ENCODE measurements around the gene MAMLD1. TPM values are rescaled to one million over a fixed set of nuclear protein-coding genes. Genes with fewer than 3 reads are reported as not detected.

The MAMLD1 gene
- total RNA-seq, 4 donors from 2014 or later: 2.2 to 7.3 (median 3.9) TPM

- Histone ChIP-seq H3K4me3 (no peak overlapping the region), H3K4me1 (no peaks in the 10 kb centered on the region), H3K36me3 (no peaks in the 10 kb centered on the region), H3K27ac (no peak overlapping the region), H3K27me3 (no peaks in the 10 kb centered on the region), H3K9me3 (no peaks in the 10 kb centered on the region)
- ATAC-seq: no peak
- TF ChIP-seq POLR2A (IDR thresholded peaks at IDR 0.05) (no peak), POLR2AphosphoS5 (IDR thresholded peaks at IDR 0.05) (no peak), CTCF (IDR thresholded peaks at IDR 0.05) (no peak), EP300 (IDR thresholded peaks at IDR 0.05) (no peak)
- WGBS, 2 donors (ENCODE audit: low coverage in 1 of 2): 73 to 94% methylated on average over 2 of the region's 2 CpGs
These were observed 159.4 kb downstream of the MAMLD1 start for GRCh38 chrX:150522494-150522893.

- no peak for ATAC-seq
- Histone ChIP-seq H3K9me3 (no peaks in the 10 kb centered on the region), H3K4me3 (no peak overlapping the region), H3K27me3 (no peaks in the 10 kb centered on the region), H3K27ac (no peak overlapping the region), H3K4me1 (no peaks in the 10 kb centered on the region), H3K36me3 (no peaks in the 10 kb centered on the region)
- TF ChIP-seq POLR2AphosphoS5 (IDR thresholded peaks at IDR 0.05) (no peak), POLR2A (IDR thresholded peaks at IDR 0.05) (no peak), CTCF (IDR thresholded peaks at IDR 0.05) (no peak), EP300 (IDR thresholded peaks at IDR 0.05) (no peak)
- 60 to 67% methylated on average over 1 to 4 of the region's 10 CpGs for WGBS, 2 donors (ENCODE audit: low coverage in 1 of 2)
These were observed 162.2 kb downstream of the MAMLD1 start for GRCh38 chrX:150525061-150525919.

- H3K36me3 ChIP-seq: no peaks in the 10 kb centered on the region
- no peaks in the 10 kb centered on the region for H3K27me3 ChIP-seq
- TF ChIP-seq EP300 (IDR thresholded peaks at IDR 0.05) (no peak), POLR2AphosphoS5 (IDR thresholded peaks at IDR 0.05) (no peak), CTCF (IDR thresholded peaks at IDR 0.05) (no peak), POLR2A (IDR thresholded peaks at IDR 0.05) (no peak)
- WGBS, 2 donors (ENCODE audit: low coverage in 1 of 2): 59 to 60% methylated on average over 1 to 5 of the region's 7 CpGs
- H3K9me3 ChIP-seq: no peaks in the 10 kb centered on the region
- no peak for ATAC-seq
- H3K4me1 ChIP-seq: no peaks in the 10 kb centered on the region
- H3K27ac ChIP-seq: no peak overlapping the region
- no peak overlapping the region for H3K4me3 ChIP-seq
These were observed 163.6 kb downstream of the MAMLD1 start for GRCh38 chrX:150526692-150527091.

GRCh38 chrX:150527108-150527507, 164.0 kb downstream of the MAMLD1 start:
- no CpG with 5 or more reads among the region's 3 CpGs for WGBS, 2 donors (ENCODE audit: low coverage in 1 of 2)
- H3K36me3 ChIP-seq: no peaks in the 10 kb centered on the region
- no peaks in the 10 kb centered on the region for H3K27me3 ChIP-seq
- no peak for ATAC-seq
- TF ChIP-seq CTCF (IDR thresholded peaks at IDR 0.05) (no peak), POLR2AphosphoS5 (IDR thresholded peaks at IDR 0.05) (no peak), EP300 (IDR thresholded peaks at IDR 0.05) (no peak)
- no peaks in the 10 kb centered on the region for H3K4me1 ChIP-seq
- H3K27ac ChIP-seq: no peak overlapping the region
- no peak overlapping the region for H3K4me3 ChIP-seq
- H3K9me3 ChIP-seq: no peaks in the 10 kb centered on the region

GRCh38 chrX:150529587-150529986, 166.5 kb downstream of the MAMLD1 start:
- H3K27ac ChIP-seq: no peak overlapping the region
- H3K4me1 ChIP-seq: no peaks in the 10 kb centered on the region
- no CpG with 5 or more reads among the region's 3 CpGs for WGBS, 2 donors (ENCODE audit: low coverage in 1 of 2)
- H3K9me3 ChIP-seq: no peaks in the 10 kb centered on the region
- no peaks in the 10 kb centered on the region for H3K36me3 ChIP-seq
- no peak for TF ChIP-seq POLR2AphosphoS5 (IDR thresholded peaks at IDR 0.05)
- no peak for TF ChIP-seq EP300 (IDR thresholded peaks at IDR 0.05)
- no peak for TF ChIP-seq CTCF (IDR thresholded peaks at IDR 0.05)
- no peak for TF ChIP-seq POLR2A (IDR thresholded peaks at IDR 0.05)
- H3K27me3 ChIP-seq: no peaks in the 10 kb centered on the region
- no peak for ATAC-seq
- no peak overlapping the region for H3K4me3 ChIP-seq

Measured in gastroesophageal sphincter (tissue), 4 donors.